ENCODE data around the gene MYBPH.

The MYBPH gene
- 0 reads per million in 2 experiments for total RNA-seq

- no peak for DNase-seq (ENCODE audit: low read depth)
Measured at GRCh38 chr1:203175237-203175826, at the start of gene MYBPH. MYBPH (minus strand) TSS chr1:203175826; CDS start chr1:203175755, 71 bp downstream.

DNA sequence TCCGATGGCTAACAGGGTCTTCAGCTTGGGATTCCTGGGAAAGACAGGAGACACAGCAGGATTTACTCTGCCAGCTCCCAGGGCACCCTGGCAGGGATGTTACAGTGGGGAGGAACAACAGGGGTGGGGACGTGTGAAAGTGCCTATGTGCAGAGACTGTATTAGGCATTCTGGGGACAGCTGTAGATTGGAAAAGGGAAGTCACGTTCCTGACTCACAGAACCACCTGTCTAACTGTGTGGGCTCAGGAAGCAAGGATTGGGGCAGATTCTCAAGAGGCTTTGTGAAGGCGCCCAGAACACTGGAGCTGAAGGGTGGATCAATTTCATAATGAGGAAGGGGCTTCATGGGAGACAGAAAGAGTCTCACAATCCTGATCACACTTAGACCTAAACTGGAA lies 49.4 kb upstream of the MYBPH start:
- DNase-seq (ENCODE audit: low read depth): no peak

GRCh38 chr1:203223012-203223775 lies 47.6 kb upstream of the MYBPH start:
- no peak for DNase-seq (ENCODE audit: low read depth)

GRCh38 chr1:203219934-203220333 lies 44.3 kb upstream of the MYBPH start:
- DNase-seq (ENCODE audit: low read depth): no peak

DNA sequence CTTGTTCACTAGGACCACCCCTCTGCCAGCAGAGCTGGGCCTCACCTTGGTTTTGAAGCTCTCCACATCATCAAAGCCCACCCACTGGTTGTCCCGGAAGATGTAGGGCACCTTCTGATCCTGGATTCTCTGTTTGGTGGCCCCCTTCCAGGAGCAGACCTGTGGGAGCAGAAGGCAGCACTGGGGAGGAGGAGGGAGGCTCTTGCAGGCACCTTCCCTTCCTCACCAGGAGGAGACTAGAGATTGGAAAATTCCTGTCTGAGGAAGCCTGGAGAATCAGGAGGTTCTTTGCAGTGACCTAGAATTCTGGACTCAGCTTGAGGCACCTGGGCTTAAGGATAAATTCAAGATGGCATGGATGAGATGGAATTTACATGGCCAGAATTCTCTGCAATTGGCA lies 43.5 kb upstream of the MYBPH start:
- no peak for DNase-seq (ENCODE audit: low read depth)

- DNase-seq (ENCODE audit: low read depth): no peak
Measured at GRCh38 chr1:203217668-203218067, 42.0 kb upstream of the MYBPH start.

DNA sequence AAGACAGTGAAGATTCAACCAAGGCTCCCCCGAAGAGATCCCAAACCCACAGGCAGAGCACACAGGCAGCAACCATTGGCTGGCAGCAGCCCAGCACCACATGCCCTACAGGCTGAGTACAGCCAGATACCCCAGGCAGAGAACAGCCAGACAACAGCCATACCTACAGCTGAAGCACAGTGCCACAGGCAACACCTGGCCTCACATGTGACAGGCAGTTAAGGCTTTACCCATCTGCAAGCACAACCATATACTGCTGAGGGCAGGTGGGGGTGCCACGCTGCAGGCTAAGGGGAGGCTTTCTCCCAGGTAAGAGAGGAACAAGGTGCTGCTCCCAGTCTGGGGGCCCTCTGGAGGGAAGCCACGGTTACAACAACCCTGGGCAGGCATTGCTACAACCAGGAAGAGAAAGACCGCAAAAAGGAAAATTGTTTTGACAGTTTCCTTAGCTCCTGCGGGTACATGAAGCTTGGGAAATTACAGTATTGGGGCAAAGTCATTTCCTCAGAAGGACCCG lies 41.6 kb upstream of the MYBPH start:
- no peak for DNase-seq (ENCODE audit: low read depth)

DNA sequence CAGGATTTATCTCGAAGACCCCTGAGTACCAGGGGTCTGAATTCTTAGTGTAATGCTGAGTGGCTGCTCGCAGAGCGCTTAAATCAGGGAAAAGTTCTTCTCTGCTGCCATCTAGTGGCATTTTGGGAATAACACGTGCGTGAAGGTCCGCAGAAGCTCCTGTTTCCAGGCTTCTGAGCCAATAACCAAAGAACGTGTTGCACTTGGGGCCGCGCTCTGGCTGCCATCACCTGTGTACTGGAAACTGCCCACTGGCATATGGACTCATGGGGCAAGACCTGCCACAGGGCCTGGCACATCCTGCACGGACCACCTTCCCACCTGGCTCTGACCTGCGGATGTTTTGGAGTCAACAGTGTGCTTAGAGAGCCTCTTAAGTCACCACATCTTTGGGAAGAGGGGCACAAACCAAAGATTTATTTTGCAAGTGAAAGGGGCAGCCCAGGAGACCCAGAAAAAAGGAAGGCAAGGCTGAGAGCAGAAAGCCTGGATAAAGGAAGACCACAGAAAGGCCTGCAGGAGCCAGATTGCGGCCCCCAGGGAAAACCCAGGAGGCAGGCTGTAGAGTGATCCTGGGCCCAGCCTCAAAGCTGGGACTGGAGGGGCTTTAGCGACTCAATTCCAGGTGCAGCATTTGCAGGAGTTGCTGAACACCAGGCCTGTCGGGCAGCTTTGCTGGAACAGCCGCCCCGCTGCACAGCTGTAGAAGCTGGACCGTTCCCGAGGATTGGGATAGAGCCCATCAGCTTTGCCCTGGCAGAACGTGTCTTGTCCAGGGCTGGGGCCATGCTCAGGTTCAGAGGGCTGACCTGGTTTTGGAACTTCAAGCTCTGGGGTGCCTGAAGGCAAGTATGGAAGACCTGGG lies 40.9 kb upstream of the MYBPH start:
- peak; percentile 21 for DNase-seq (ENCODE audit: low read depth)

DNA sequence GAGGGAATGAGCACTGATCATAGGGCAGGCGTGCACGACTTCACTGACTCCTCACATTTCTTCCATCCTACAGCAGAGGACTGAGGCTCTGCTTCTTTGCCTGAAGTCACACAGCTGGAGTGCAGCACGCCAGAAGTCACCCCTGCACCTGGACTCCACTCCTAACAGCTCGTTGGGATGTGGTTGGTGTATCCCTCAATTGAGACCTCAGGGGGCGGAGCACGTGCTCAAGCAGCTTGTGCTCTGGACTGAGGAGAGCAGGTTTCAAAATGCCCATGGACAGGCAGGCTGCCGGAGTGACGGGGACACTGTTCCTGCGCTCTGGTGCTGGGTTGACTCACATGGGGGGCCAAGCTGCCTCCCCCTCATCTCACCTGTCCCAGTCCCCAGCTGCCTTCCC lies 39.9 kb upstream of the MYBPH start:
- no peak for DNase-seq (ENCODE audit: low read depth)

GRCh38 chr1:203214871-203215270 lies 39.2 kb upstream of the MYBPH start:
- DNase-seq (ENCODE audit: low read depth): no peak

DNA sequence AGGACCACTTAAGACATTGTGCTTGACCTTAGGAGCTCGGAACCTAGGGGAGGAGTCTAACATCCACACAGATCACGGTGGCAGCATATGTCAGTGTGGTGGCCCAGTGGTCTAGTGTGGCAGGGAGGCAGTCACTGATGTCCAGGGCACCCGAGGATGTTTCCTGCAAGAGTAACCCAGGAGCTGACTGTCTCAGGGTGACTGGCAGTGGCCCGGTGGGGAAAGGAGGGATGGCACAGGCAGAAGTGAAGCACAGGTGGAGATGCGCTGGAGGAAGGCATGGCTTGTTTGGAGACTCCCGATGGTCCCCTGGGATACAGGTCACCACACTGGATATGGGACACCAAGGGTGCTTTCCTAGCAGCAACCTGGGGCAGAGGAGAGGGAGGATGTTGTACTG lies 37.5 kb upstream of the MYBPH start:
- DNase-seq (ENCODE audit: low read depth): no peak

DNA sequence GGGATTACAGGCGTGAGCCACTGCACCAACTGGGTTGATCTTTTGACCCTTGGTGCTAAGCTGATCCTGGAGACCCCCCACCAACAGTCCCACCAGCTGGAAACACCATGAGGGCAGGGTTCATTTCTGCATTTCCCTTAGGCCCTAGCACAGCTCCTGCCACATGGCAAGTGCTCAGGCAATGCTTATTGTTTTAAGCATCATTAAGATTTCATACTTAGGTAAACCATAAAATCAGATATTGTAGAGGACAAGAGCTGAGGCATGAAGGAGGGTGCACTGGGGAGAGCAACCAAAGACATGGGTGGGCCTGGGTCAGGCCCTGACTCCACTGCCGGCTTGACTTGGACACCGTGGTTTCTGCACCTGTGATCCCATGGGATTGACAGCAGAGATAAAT lies 36.2 kb upstream of the MYBPH start:
- DNase-seq (ENCODE audit: low read depth): no peak

- DNase-seq (ENCODE audit: low read depth): no peak
Measured at GRCh38 chr1:203210988-203211387, 35.4 kb upstream of the MYBPH start.

- DNase-seq (ENCODE audit: low read depth): no peak
Measured at GRCh38 chr1:203210350-203210749, 34.7 kb upstream of the MYBPH start.

- no peak for DNase-seq (ENCODE audit: low read depth)
Measured at GRCh38 chr1:203208181-203208580, 32.6 kb upstream of the MYBPH start.

DNA sequence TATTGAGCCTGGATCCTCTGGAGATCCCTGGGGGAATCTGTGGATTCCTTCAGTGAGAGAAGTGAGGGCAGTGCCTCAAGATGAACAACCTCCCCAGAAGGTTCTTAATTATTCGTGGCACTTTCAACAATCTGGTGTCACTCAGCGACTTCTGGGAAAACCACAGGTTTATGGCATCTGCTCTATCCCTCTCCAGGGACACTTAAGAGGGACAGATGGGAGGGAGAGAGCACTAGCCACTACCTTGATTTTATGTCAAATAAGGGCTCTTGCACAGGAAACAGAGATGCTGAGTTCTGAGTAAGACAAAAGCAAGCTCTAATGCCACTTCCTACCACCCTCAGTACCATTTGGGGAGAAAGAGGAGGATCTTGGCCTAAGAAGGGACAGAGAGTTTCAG lies 32.1 kb upstream of the MYBPH start:
- no peak for DNase-seq (ENCODE audit: low read depth)

- DNase-seq (ENCODE audit: low read depth): no peak
Measured at GRCh38 chr1:203206129-203206687, 30.6 kb upstream of the MYBPH start.

DNA sequence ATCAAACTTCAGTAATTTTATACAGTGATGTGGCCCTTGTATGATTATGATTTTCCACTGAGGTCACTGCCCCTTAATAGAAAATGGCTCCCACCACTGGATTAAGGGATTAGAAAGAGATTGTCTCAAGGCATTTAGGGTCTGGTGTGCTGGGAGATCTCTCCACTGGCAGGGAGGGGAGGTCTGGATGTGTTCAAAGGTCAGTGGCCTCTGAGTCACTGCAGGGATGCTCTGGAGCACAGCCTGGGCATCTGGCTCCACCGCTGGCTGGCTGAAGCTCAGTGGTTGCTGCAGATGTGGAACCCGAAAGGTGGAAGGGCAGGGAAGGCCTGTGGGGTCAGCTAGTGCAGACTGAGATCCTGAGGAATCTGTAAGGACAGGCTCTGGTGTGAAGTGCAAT lies 29.1 kb upstream of the MYBPH start:
- no peak for DNase-seq (ENCODE audit: low read depth)

GRCh38 chr1:203202431-203203245 lies 27.0 kb upstream of the MYBPH start:
- DNase-seq (ENCODE audit: low read depth): no peak

DNA sequence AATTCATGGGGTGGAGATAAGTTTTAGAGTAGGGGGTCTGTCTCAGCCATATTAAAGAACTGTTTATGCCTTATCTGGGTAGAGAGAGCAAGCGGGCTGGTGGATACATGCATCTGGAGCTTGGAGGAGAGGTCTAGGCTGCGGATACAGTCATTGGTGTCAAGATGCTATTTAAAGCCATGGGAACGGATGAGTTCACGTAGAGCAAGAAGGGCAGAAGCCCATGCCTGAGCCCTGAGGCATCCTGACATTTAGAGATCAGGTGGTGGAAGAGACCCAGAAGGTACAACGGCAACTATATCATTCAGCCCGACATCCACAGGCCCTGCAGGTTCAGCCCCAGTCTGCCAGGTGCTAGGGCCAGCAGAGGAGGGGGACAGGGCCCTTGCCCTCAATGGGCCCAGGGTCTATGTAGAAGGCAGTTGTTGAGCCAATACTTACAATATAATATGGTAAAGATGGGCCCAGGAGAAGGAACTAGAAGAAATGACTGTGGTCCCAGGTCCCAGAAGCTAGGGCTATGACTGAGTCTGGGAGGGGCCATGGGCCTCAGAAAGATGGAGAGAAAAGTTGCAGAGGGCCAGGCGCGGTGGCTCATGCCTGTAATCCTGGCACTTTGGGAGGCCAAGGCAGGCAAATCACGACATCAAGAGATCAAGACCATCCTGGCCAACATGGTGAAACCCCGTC lies 26.0 kb upstream of the MYBPH start:
- no peak for DNase-seq (ENCODE audit: low read depth)

DNA sequence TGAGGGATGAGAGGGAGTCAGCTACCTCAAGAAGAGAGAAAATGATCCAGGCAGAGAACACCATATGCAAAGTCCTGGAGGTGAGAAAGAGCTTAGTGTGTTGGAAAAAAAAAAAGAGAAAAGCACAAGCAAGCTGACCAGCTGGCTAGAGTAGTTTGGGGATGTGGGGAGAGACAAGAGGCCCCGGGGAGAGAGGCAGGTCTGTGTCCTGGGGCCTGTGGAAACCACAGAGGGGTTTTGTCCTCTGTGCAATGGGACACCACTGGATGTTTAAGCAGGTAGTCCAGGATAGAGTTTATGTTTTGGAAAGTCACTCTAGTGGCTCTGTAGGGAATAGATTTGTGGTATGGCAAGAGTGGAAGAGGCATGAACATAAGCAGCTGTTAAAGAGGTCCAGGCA lies 25.3 kb upstream of the MYBPH start:
- no peak for DNase-seq (ENCODE audit: low read depth)

Data from T follicular helper cell (primary cell).